H9 (cell line): ENCODE results near the gene KRT3. TPM values are rescaled to one million over a fixed set of nuclear protein-coding genes. Genes with fewer than 3 reads are reported as not detected.

Experiments used
- DNase-seq: peaks from one replicate; pipeline ENCODE4 v3.0.0-alpha.2; 2017
- H2AFZ ChIP-seq: one replicate; pipeline ENCODE4 v1.6.1; 2013; ENCODE audit warnings: mild to moderate bottlenecking, low read length, control low read depth, moderate library complexity
- H2AK5ac ChIP-seq: 2 replicates; pipeline ENCODE4 v1.6.1; 2013; ENCODE audit warnings: low read length, control low read depth, mixed read lengths; ENCODE audit not compliant: insufficient read length
- H2BK120ac ChIP-seq: one replicate; pipeline ENCODE4 v1.6.1; 2013; ENCODE audit warnings: low read depth, mild to moderate bottlenecking, low read length, control low read depth, inconsistent platforms; ENCODE audit not compliant: poor library complexity, severe bottlenecking
- H2BK12ac ChIP-seq: 2 replicates; pipeline ENCODE4 v1.6.1; 2013; ENCODE audit warnings: low read length, control low read depth, mixed read lengths, low read depth; ENCODE audit not compliant: insufficient read length
- H2BK15ac ChIP-seq: 2 replicates; pipeline ENCODE4 v1.6.1; 2013; ENCODE audit warnings: low read depth, low read length, control low read depth
- H2BK20ac ChIP-seq: one replicate; pipeline ENCODE4 v1.6.1; 2013; ENCODE audit warnings: low read depth, mild to moderate bottlenecking, low read length, control low read depth, inconsistent platforms; ENCODE audit not compliant: poor library complexity, severe bottlenecking
- H2BK5ac ChIP-seq: 2 replicates; pipeline ENCODE4 v1.6.1; 2013; ENCODE audit warnings: low read length, control low read depth, mixed read lengths; ENCODE audit not compliant: insufficient read length
- H3K14ac ChIP-seq: 2 replicates; pipeline ENCODE4 v1.6.1; 2013; ENCODE audit warnings: low read length, control low read depth; ENCODE audit not compliant: insufficient read depth
- H3K18ac ChIP-seq: 2 replicates; pipeline ENCODE4 v1.6.1; 2013; ENCODE audit warnings: low read depth, mild to moderate bottlenecking, mixed read lengths, low read length, control low read depth; ENCODE audit not compliant: insufficient read length
- H3K23ac ChIP-seq: 2 replicates; pipeline ENCODE4 v1.6.1; 2013; ENCODE audit warnings: low read length, control low read depth, mixed read lengths, low read depth; ENCODE audit not compliant: insufficient read length
- H3K23me2 ChIP-seq: 2 replicates; pipeline ENCODE4 v1.6.1; 2013; ENCODE audit warnings: low read depth, mild to moderate bottlenecking, mixed read lengths, low read length, control low read depth; ENCODE audit not compliant: insufficient read length, poor library complexity, severe bottlenecking
- H3K27ac ChIP-seq: 2 replicates; pipeline ENCODE4 v1.5.1; 2013; ENCODE audit warnings: low read length, control low read depth, mixed read lengths, low read depth; ENCODE audit not compliant: insufficient read length
- H3K27me3 ChIP-seq: 2 replicates; pipeline ENCODE4 v1.6.1; 2013; ENCODE audit warnings: low read length, control low read depth, inconsistent platforms; ENCODE audit not compliant: insufficient read depth
- H3K4ac ChIP-seq: 2 replicates; pipeline ENCODE4 v1.6.1; 2013; ENCODE audit warnings: low read depth, mild to moderate bottlenecking, control low read depth, inconsistent platforms, low read length, moderate library complexity
- H3K4me1 ChIP-seq: 2 replicates; pipeline ENCODE4 v1.6.1; 2013; ENCODE audit warnings: low read length, control low read depth, inconsistent platforms; ENCODE audit not compliant: insufficient read depth
- H3K4me2 ChIP-seq: 2 replicates; pipeline ENCODE4 v1.6.1; 2013; ENCODE audit warnings: low read length, control low read depth, mixed read lengths; ENCODE audit not compliant: insufficient read length, insufficient read depth
- H3K56ac ChIP-seq: 2 replicates; pipeline ENCODE4 v1.6.1; 2013; ENCODE audit warnings: low read depth, mild to moderate bottlenecking, mixed read lengths, low read length, control low read depth; ENCODE audit not compliant: insufficient read length
- H3K79me1 ChIP-seq: 2 replicates; pipeline ENCODE4 v1.6.1; 2013; ENCODE audit warnings: low read depth, mild to moderate bottlenecking, moderate library complexity, low read length, control low read depth, inconsistent platforms; ENCODE audit not compliant: insufficient read depth, poor library complexity, severe bottlenecking
- H3K79me2 ChIP-seq: 2 replicates; pipeline ENCODE4 v1.6.1; 2013; ENCODE audit warnings: low read length, control low read depth, inconsistent platforms; ENCODE audit not compliant: insufficient read depth
- H3K9ac ChIP-seq: 2 replicates; pipeline ENCODE4 v1.6.1; 2013; ENCODE audit warnings: low read length, control low read depth, mixed read lengths; ENCODE audit not compliant: insufficient read length; ENCODE audit errors: extremely low read depth
- H3K9me3 ChIP-seq: one replicate; pipeline ENCODE4 v1.6.1; 2013; ENCODE audit warnings: low read depth, low read length, inconsistent platforms; ENCODE audit not compliant: control insufficient read depth
- H3T11ph ChIP-seq: one replicate; pipeline ENCODE4 v1.6.1; 2013; ENCODE audit warnings: mild to moderate bottlenecking, low read length, control low read depth, inconsistent platforms
- H4K20me1 ChIP-seq: one replicate; pipeline ENCODE4 v1.6.1; 2013; ENCODE audit not compliant: control insufficient read depth, insufficient read length, insufficient read depth
- H4K5ac ChIP-seq: 2 replicates; pipeline ENCODE4 v1.6.1; 2013; ENCODE audit warnings: low read depth, mild to moderate bottlenecking, mixed read lengths, low read length, control low read depth; ENCODE audit not compliant: insufficient read length
- H4K8ac ChIP-seq: replicated peaks from 2 replicates; pipeline ENCODE4 v1.6.1; 2013; ENCODE audit warnings: low read length, control low read depth, mixed read lengths, low read depth; ENCODE audit not compliant: insufficient read length
- H4K91ac ChIP-seq: 2 replicates; pipeline ENCODE4 v1.6.1; 2013; ENCODE audit warnings: low read depth, mild to moderate bottlenecking, moderate library complexity, mixed read lengths, low read length, control low read depth; ENCODE audit not compliant: insufficient read length
- H3K27ac Mint-ChIP-seq, 3 experiments: 2 replicates in 2 of 3; 3 replicates in 1 of 3; pipeline ENCODE4 v1.8.0; 2020 to 2021; ENCODE audit warnings: mixed read lengths in 3 of 3, mild to moderate bottlenecking in 1 of 3, moderate library complexity in 1 of 3
- H3K27me3 Mint-ChIP-seq: 2 replicates; pipeline ENCODE4 v1.8.0; 2021; ENCODE audit warnings: low read depth, mild to moderate bottlenecking, moderate library complexity, mixed read lengths
- H3K36me3 Mint-ChIP-seq, 3 experiments: 2 replicates in 2 of 3; 3 replicates in 1 of 3; pipeline ENCODE4 v1.8.0; 2020 to 2021; ENCODE audit warnings: low read depth in 3 of 3, mixed read lengths in 3 of 3; ENCODE audit not compliant: insufficient read depth in 1 of 3
- H3K4me1 Mint-ChIP-seq, 2 experiments: 2 replicates each; pipeline ENCODE4 v1.8.0; 2020; ENCODE audit warnings: mixed read lengths in 2 of 2
- H3K4me3 Mint-ChIP-seq, 2 experiments: 2 replicates in 1 of 2; 3 replicates in 1 of 2; pipeline ENCODE4 v1.8.0; 2020 to 2021; ENCODE audit warnings: mild to moderate bottlenecking in 2 of 2, mixed read lengths in 2 of 2, moderate library complexity in 1 of 2
- H3K9me3 Mint-ChIP-seq, 2 experiments: 2 replicates in 1 of 2; 3 replicates in 1 of 2; pipeline ENCODE4 v1.8.0; 2020; ENCODE audit warnings: mild to moderate bottlenecking in 2 of 2, mixed read lengths in 2 of 2, moderate library complexity in 1 of 2
- CTCF ChIP-seq: fragments of 200-600 bp; sonication (generic); conservative IDR thresholded peaks from 3 replicates; pipeline ENCODE4 v1.8.0; 2021; ENCODE audit warnings: antibody characterized with exemption, mild to moderate bottlenecking
- WGBS: extraction: QIAGEN DNeasy Blood & Tissue Kit; methylation state at CpG from one replicate; pipeline ENCODE4 v1.1.7; 2013; ENCODE audit warnings: missing lambda C conversion rate, low lambda C conversion rate, mixed read lengths; ENCODE audit not compliant: insufficient read length; ENCODE audit errors: extremely low coverage; 5-methylcytosine and 5-hydroxymethylcytosine counted together
- total RNA-seq: library from RNA; stranded (reverse); gene quantifications from 2 replicates; pipeline ENCODE4 v1.2.1, GENCODE V29; 2021

The KRT3 gene
- total RNA-seq, 1 experiment from 2014 or later, result not detected

GRCh38 chr12:52815161-52815560 lies 19.2 kb upstream of the KRT3 start:
- H2BK20ac ChIP-seq, result no peak overlapping the region
- H3K9me3 Mint-ChIP-seq, result no peaks in the 10 kb centered on the region
- no peaks in the 10 kb centered on the region for H3K23me2 ChIP-seq
- H3K56ac ChIP-seq, result no peak overlapping the region
- no peak overlapping the region for H3K27ac Mint-ChIP-seq
- no peaks in the 10 kb centered on the region; a peak in 1 of 7 replicates for H3K36me3 Mint-ChIP-seq
- H4K91ac ChIP-seq, result no peak overlapping the region
- H2BK12ac ChIP-seq, result no peak overlapping the region
- no peaks in the 10 kb centered on the region for H3K9me3 ChIP-seq
- no peak overlapping the region for H3K18ac ChIP-seq
- no peak overlapping the region for H4K8ac ChIP-seq
- WGBS, result no CpG with 5 or more reads among the region's 4 CpGs
- no peak overlapping the region for H2AFZ ChIP-seq
- H4K5ac ChIP-seq, result no peak overlapping the region
- no peak overlapping the region for H3K4me2 ChIP-seq
- no peak overlapping the region for H2BK120ac ChIP-seq
- no peak overlapping the region for H2AK5ac ChIP-seq
- no peak overlapping the region for H2BK15ac ChIP-seq
- H3T11ph ChIP-seq, result no peak overlapping the region
- H3K79me2 ChIP-seq, result no peaks in the 10 kb centered on the region
- H3K27me3 ChIP-seq, result no peaks in the 10 kb centered on the region
- DNase-seq, result no peak
- H3K4me1 Mint-ChIP-seq, result peaks cover 3 to 7% of the 10 kb centered on the region in 2 experiments; a peak in 3 of 4 replicates
- H3K14ac ChIP-seq, result no peak overlapping the region
- H3K79me1 ChIP-seq, result no peaks in the 10 kb centered on the region
- no peaks in the 10 kb centered on the region for H4K20me1 ChIP-seq
- H3K23ac ChIP-seq, result no peak overlapping the region
- peaks cover 3% of the 10 kb centered on the region for H3K27me3 Mint-ChIP-seq
- TF ChIP-seq CTCF, result no peak
- H3K4ac ChIP-seq, result no peak overlapping the region
- no peak overlapping the region for H3K4me3 Mint-ChIP-seq
- no peaks in the 10 kb centered on the region for H3K4me1 ChIP-seq
- H2BK5ac ChIP-seq, result no peak overlapping the region
- no peak overlapping the region for H3K9ac ChIP-seq
- no peak overlapping the region for H3K27ac ChIP-seq
